ENCODE results near the gene CLIC3. TPM values are rescaled to one million over a fixed set of nuclear protein-coding genes. Genes with fewer than 3 reads are reported as not detected.

Gene CLIC3
- total RNA-seq, 2 experiments from 2014 or later = 0.43 to 0.61 TPM

- H3K27ac Mint-ChIP-seq = peak overlapping the region; percentile 18
- H3K27me3 Mint-ChIP-seq = peaks cover 15% of the 10 kb centered on the region
- no peak for DNase-seq
- H3K4me1 Mint-ChIP-seq (ENCODE audit: low read depth) = peaks cover 2% of the 10 kb centered on the region
- CTCF ChIA-PET = no interaction called here
- no peak overlapping the region for H3K4me3 Mint-ChIP-seq
- intact Hi-C loops (cut with micrococcal nuclease) = no loop called here
- POLR2A ChIA-PET = no interaction called here
- no peaks in the 10 kb centered on the region for H3K36me3 Mint-ChIP-seq
- H3K9me3 Mint-ChIP-seq = no peaks in the 10 kb centered on the region
These were observed 13.2 kb downstream of the CLIC3 start for GRCh38 chr9:136983167-136983566.

DNA sequence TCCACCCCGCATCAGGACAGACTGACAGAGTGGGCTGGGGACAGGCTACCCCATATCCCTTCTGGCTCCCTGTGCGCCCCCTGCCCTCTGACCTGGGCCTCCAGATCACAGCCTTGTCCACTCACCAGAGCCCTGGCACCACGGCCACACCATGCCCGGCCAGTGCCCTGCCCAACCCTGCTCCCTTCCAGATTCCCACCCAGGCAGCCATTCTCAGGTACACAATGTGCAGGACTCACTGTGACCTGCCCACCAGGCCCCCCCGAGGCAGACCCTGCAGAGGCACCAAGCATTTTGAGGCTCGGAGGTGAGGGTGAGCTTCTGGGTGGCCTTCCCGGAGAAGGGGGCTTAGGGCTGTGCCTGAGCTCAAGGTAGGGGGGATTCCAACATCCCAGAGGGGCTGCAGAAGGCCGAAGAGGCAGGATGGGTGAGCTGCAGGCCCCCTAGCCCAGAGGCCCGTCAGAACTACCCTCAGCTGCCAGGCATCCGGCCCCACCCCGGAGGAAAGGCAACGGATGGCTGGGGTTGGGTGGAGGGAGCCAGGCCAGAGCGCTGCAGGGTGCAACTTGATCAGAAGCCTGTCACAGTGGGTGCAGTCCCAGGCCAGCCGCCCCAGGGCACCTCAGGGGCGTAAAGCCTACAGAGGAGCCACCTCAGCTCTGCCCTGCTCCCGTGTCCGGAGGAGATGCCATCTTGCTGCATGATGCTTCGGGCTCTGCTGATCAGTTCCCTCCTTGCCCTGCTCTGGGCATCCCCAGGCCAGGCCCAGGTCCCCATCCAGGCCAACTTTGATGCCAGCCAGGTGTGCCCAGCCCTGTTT, 13.9 kb downstream of the CLIC3 start, which contains the start of gene LCNL1:
LCNL1 (plus strand) TSS at position 762 of the 820 bp plus-strand sequence. CDS start 594 bp downstream, outside the sequence.
- ChIA-PET CTCF (no interaction called here), POLR2A (no interaction called here)
- intact Hi-C loops (cut with micrococcal nuclease) = no loop called here
- peaks cover 2% of the 10 kb centered on the region for H3K4me1 Mint-ChIP-seq (ENCODE audit: low read depth)
- no peaks in the 10 kb centered on the region for H3K36me3 Mint-ChIP-seq
- H3K27ac Mint-ChIP-seq = peak within 1 kb of the TSS; percentile 18
- no peak for DNase-seq
- H3K9me3 Mint-ChIP-seq = no peaks in the 10 kb centered on the region
- peaks cover 11% of the 10 kb centered on the region for H3K27me3 Mint-ChIP-seq
- no peak within 1 kb of the TSS for H3K4me3 Mint-ChIP-seq

GRCh38 chr9:136981588-136982231, 14.7 kb downstream of the CLIC3 start:
- no peaks in the 10 kb centered on the region for H3K9me3 Mint-ChIP-seq
- H3K36me3 Mint-ChIP-seq = no peaks in the 10 kb centered on the region
- CTCF ChIA-PET = no interaction called here
- no peak overlapping the region for H3K27ac Mint-ChIP-seq
- DNase-seq = no peak
- H3K27me3 Mint-ChIP-seq = peaks cover 11% of the 10 kb centered on the region
- H3K4me3 Mint-ChIP-seq = no peak overlapping the region
- POLR2A ChIA-PET = no interaction called here
- intact Hi-C loops (cut with micrococcal nuclease) = no loop called here
- peaks cover 2% of the 10 kb centered on the region for H3K4me1 Mint-ChIP-seq (ENCODE audit: low read depth)

DNA sequence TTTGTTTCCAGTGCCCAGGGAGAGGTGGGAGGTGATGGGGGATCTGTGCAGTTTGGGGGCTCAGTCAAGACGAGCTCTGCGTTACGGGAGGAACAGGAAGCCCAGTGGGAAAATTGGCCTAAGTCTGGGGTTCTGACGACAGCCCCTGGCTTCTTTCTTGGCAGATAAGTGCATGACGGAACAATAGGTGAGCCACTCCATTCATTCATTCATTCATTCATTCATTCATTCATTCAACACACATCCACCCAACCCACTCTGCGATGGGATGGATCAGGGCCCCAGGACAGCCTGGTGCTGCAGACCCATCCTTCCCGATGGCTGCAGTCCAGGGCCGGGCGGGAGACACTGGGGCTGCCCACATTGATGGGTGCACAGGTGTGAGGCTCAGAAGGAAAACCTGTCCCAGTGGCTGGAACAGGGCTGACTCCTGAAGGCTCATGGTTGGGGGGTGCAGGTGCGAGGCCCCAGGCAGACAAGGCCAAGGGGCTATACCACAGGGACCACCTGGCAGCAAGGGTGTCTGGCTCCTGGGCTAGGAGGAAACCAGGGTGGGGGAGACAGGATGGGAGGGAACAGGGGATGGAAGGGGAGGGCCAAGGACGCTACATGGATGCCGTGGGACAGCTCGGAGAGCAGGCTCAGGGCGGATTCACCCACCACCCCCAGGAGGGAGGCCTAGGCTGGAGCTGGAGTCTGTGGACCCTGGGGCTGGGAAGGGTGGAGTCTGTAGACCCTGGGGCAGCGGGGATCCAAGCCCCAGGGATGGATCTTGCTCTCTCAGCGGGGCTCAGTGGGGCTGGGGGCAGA, 15.5 kb downstream of the CLIC3 start:
- peaks cover 8% of the 10 kb centered on the region for H3K4me1 Mint-ChIP-seq (ENCODE audit: low read depth)
- H3K4me3 Mint-ChIP-seq = no peak overlapping the region
- no peak for DNase-seq
- H3K27me3 Mint-ChIP-seq = peaks cover 8% of the 10 kb centered on the region
- H3K27ac Mint-ChIP-seq = peak overlapping the region; percentile 24
- ChIA-PET CTCF (no interaction called here), POLR2A (no interaction called here)
- intact Hi-C loops (cut with micrococcal nuclease) = no loop called here
- H3K36me3 Mint-ChIP-seq = no peaks in the 10 kb centered on the region
- no peaks in the 10 kb centered on the region for H3K9me3 Mint-ChIP-seq

- DNase-seq = no peak
- intact Hi-C loops (cut with micrococcal nuclease) = no loop called here
- H3K4me1 Mint-ChIP-seq (ENCODE audit: low read depth) = peaks cover 16% of the 10 kb centered on the region
- H3K36me3 Mint-ChIP-seq = no peaks in the 10 kb centered on the region
- no peaks in the 10 kb centered on the region for H3K9me3 Mint-ChIP-seq
- no peak overlapping the region for H3K4me3 Mint-ChIP-seq
- H3K27me3 Mint-ChIP-seq = peaks cover 7% of the 10 kb centered on the region
- no peak overlapping the region for H3K27ac Mint-ChIP-seq
- CTCF ChIA-PET = no interaction called here
- POLR2A ChIA-PET = no interaction called here
These were observed 16.4 kb downstream of the CLIC3 start for GRCh38 chr9:136979769-136980587.

DNA sequence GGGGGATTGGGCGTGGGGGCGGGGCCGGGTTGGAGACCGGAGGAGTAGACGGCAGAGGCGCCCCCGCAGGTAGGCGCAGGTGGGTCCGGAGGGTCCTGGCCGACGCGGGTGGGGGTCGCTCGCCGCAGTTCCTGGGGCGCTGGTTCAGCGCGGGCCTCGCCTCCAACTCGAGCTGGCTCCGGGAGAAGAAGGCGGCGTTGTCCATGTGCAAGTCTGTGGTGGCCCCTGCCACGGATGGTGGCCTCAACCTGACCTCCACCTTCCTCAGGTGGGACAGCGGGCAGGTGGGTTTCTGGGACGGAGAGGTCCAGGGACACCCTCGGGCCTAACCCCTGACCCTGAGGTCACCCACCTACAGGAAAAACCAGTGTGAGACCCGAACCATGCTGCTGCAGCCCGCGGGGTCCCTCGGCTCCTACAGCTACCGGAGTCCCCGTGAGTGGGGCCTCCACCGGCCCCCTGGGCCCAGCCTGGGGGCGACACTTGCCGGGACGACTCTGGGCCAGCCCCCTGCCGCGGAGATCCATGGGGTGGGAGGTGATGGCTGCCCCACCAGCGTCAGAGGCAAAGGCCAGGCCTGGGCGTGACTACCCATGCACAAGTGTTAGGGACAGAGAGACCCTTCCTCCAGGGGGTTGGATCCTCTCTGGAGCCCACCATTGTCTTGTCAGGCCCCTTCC, 17.4 kb downstream of the CLIC3 start:
- CTCF ChIA-PET = interaction anchor here (1.4 kb wide), 1 partner anchor 137 kb away, joined by 3 read pairs; the partner anchor contains the start of gene AJM1
- POLR2A ChIA-PET = no interaction called here

DNA sequence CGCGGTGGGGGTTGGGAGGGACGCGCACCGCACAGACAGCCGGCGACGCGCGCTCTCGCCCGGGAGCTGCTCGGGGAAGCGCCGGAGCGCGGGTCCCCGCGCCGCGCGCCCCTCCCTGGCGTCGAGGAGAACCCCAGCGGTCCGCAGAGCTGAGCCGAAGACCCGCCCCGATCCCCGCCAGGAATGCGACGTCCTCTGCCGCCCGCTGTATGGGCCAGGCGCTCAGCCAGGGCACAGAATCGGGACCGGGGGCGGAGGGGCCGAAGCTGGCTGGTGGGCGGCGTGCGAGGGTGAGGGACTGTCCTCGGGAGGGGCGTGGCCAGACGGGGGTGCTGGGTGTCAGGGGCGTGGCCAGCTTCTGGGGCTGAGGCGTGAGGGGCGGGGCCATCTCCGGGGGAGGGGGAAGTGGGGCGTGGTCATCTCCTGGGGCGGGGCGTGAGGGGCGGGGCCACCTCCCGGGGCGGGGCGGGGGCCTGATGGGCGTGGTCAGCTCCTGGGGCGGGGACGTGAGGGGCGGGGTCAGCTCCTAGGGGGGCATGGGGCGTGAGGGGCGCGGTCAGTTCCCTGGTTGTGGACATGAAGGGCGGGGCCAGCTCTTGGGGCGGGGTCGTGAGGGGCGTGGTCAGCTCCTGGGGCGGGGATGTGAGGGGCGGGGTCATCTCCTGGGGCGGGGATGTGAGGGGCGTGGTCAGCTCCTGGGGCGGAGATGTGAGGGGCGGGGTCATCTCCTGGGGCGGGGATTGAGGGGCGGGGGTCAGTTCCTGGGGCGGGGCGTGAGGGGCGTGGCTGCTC, 18.1 kb downstream of the CLIC3 start:
- H3K4me1 Mint-ChIP-seq (ENCODE audit: low read depth) = peaks cover 17% of the 10 kb centered on the region
- ChIA-PET POLR2A (interaction anchor here (1.0 kb wide), 1 partner anchor 14 kb away, joined by 3 read pairs; the partner anchor contains the start of gene PAXX), CTCF (interaction anchor here (0.9 to 1.4 kb wide), 2 partner anchors 51 to 136 kb away, joined by 3 to 5 read pairs; partner anchors contain the start of gene AJM1)
- H3K4me3 Mint-ChIP-seq = no peak overlapping the region
- intact Hi-C loops (cut with micrococcal nuclease) = loop anchor here (1.0 kb wide), 1 partner anchor 14 kb away; the partner anchor contains the start of gene PAXX
- H3K27ac Mint-ChIP-seq = no peak overlapping the region
- H3K36me3 Mint-ChIP-seq = no peaks in the 10 kb centered on the region
- H3K27me3 Mint-ChIP-seq = peaks cover 1% of the 10 kb centered on the region
- no peaks in the 10 kb centered on the region for H3K9me3 Mint-ChIP-seq
- DNase-seq = peak; percentile 77

More for the DNA sequence above, 17.4 kb downstream of the CLIC3 start:
- DNase-seq = no peak
- no peaks in the 10 kb centered on the region for H3K9me3 Mint-ChIP-seq
- H3K4me1 Mint-ChIP-seq (ENCODE audit: low read depth) = peaks cover 19% of the 10 kb centered on the region
- H3K27me3 Mint-ChIP-seq = peaks cover 6% of the 10 kb centered on the region
- H3K27ac Mint-ChIP-seq = no peak overlapping the region
- H3K36me3 Mint-ChIP-seq = no peaks in the 10 kb centered on the region
- intact Hi-C loops (cut with micrococcal nuclease) = loop anchor here (1.0 kb wide), 1 partner anchor 13 kb away; the partner anchor contains the start of gene PAXX
- H3K4me3 Mint-ChIP-seq = no peak overlapping the region

- no peak for DNase-seq
- H3K9me3 Mint-ChIP-seq = no peaks in the 10 kb centered on the region
- peaks cover 17% of the 10 kb centered on the region for H3K4me1 Mint-ChIP-seq (ENCODE audit: low read depth)
- CTCF ChIA-PET = interaction anchor here (0.9 to 1.4 kb wide), 2 partner anchors 52 to 135 kb away, joined by 3 to 5 read pairs; partner anchors contain the start of gene AJM1
- intact Hi-C loops (cut with micrococcal nuclease) = loop anchor here (1.0 kb wide), 1 partner anchor 15 kb away; the partner anchor contains the start of gene PAXX
- peaks cover 1% of the 10 kb centered on the region for H3K27me3 Mint-ChIP-seq
- H3K27ac Mint-ChIP-seq = no peak overlapping the region
- no peak overlapping the region for H3K4me3 Mint-ChIP-seq
- H3K36me3 Mint-ChIP-seq = no peaks in the 10 kb centered on the region
- POLR2A ChIA-PET = interaction anchor here (1.0 kb wide), 1 partner anchor 15 kb away, joined by 3 read pairs; the partner anchor contains the start of gene PAXX
These were observed 18.7 kb downstream of the CLIC3 start for GRCh38 chr9:136977649-136978072.

DNA sequence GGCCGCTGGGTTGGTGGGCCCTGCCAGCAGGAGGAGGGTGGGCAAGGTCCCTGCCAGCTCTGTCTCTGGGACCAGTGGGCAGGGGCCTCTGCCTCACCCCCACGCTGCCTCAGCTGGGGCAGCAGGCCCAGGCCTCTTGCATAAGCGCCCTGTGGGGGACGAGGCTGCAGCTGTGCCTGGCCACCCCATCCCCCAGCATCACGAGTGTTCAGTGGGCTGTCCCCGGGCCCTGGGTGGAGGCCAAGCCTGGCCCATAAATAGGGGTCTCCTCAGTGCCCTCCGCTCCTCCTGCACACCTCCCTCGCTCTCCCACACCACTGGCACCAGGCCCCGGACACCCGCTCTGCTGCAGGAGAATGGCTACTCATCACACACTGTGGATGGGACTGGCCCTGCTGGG, 19.1 kb downstream of the CLIC3 start, which contains the start of gene PTGDS:
PTGDS (plus strand) TSS at position 282 of the 400 bp plus-strand sequence; CDS start at position 357, 75 bp downstream.
- no peaks in the 10 kb centered on the region for H3K36me3 Mint-ChIP-seq

DNA sequence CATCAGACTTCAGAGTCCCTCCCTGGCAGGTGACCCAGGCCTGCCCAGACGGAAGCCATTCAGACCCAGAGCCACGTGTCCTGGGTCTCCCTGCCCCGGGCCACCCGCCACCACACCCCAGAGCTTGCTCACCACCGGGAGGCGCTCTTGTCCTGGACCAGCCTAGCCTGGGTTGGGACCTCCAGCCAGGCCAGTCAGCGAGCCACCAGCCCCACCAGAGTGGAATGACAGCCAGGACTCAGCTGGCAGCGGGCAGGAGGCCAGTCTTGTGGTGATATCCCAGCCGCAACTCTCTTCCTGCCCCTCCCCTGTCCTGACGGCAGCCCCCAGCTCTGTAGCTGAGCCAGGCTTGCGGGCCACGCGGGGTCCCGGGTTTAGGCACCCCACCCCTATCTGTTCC, 20.7 kb downstream of the CLIC3 start:
- H3K27me3 Mint-ChIP-seq = no peaks in the 10 kb centered on the region
- no peak overlapping the region for H3K27ac Mint-ChIP-seq
- ChIA-PET CTCF (interaction anchor here (0.8 to 3.8 kb wide), 13 partner anchors 10 to 188 kb away, joined by 3 to 31 read pairs (median 4); partner anchors contain the start of genes ABCA2, AJM1, CLIC3 and PAXX), POLR2A (interaction anchor here (0.9 kb wide), 1 partner anchor 60 kb away, joined by 3 read pairs; no protein-coding TSS in a partner anchor)
- peak overlapping the region; percentile 23 for H3K4me3 Mint-ChIP-seq
- H3K4me1 Mint-ChIP-seq (ENCODE audit: low read depth) = peaks cover 17% of the 10 kb centered on the region
- DNase-seq = peak; percentile 66
- no peaks in the 10 kb centered on the region for H3K36me3 Mint-ChIP-seq
- intact Hi-C loops (cut with micrococcal nuclease) = no loop called here
- no peaks in the 10 kb centered on the region for H3K9me3 Mint-ChIP-seq

More for the DNA sequence above, 19.1 kb downstream of the CLIC3 start, which contains the start of gene PTGDS:
- no peak within 1 kb of the TSS for H3K27ac Mint-ChIP-seq
- CTCF ChIA-PET = interaction anchor here (1.3 to 3.8 kb wide), 3 partner anchors 52 to 199 kb away, joined by 3 to 31 read pairs (median 26); partner anchors contain the start of gene ABCA2
- H3K27me3 Mint-ChIP-seq = peaks cover 1% of the 10 kb centered on the region
- intact Hi-C loops (cut with micrococcal nuclease) = no loop called here
- no peaks in the 10 kb centered on the region for H3K9me3 Mint-ChIP-seq
- peaks cover 17% of the 10 kb centered on the region for H3K4me1 Mint-ChIP-seq (ENCODE audit: low read depth)
- no peak within 1 kb of the TSS for H3K4me3 Mint-ChIP-seq
- POLR2A ChIA-PET = no interaction called here
- DNase-seq = no peak
